Ectodermal cell (in vitro differentiated cells): ENCODE data around the gene MRPL16.

Source experiments
- H3K27ac ChIP-seq: 2 replicates; pipeline ENCODE4 v1.7.0; 2013; ENCODE audit warnings: mild to moderate bottlenecking, low read depth, low read length; ENCODE audit not compliant: insufficient read depth, poor library complexity, severe bottlenecking
- H3K27me3 ChIP-seq: 2 replicates; pipeline ENCODE4 v1.7.0; 2013; ENCODE audit warnings: mild to moderate bottlenecking, low read length; ENCODE audit not compliant: insufficient read depth, control insufficient read depth, poor library complexity, severe bottlenecking
- H3K36me3 ChIP-seq: one replicate; pipeline ENCODE4 v1.7.0; 2013; ENCODE audit warnings: low read length; ENCODE audit not compliant: control insufficient read depth, insufficient read depth
- H3K4me1 ChIP-seq: one replicate; pipeline ENCODE4 v1.7.0; 2013; ENCODE audit warnings: low read length; ENCODE audit not compliant: control insufficient read depth, insufficient read depth
- H3K4me3 ChIP-seq: 2 replicates; pipeline ENCODE4 v1.7.0; 2013; ENCODE audit warnings: low read depth, low read length, control low read depth; ENCODE audit not compliant: insufficient read depth
- H3K9me3 ChIP-seq: 2 replicates; pipeline ENCODE4 v1.7.0; 2013; ENCODE audit warnings: mild to moderate bottlenecking, low read length, moderate library complexity; ENCODE audit not compliant: control insufficient read depth
- WGBS, 2 experiments: methylation state at CpG; one replicate each; pipeline ENCODE4 v1.1.7; 2013; ENCODE audit warnings: missing lambda C conversion rate in 2 of 2; 5-methylcytosine and 5-hydroxymethylcytosine counted together

MRPL16 gene

GRCh38 chr11:59776210-59777066 lies 34.1 kb downstream of the MRPL16 start:
- 95% methylated on average over 5 of the region's 5 CpGs for WGBS, 2 experiments
- Histone ChIP-seq H3K27me3 (no peaks in the 10 kb centered on the region), H3K27ac (no peak overlapping the region), H3K36me3 (no peaks in the 10 kb centered on the region), H3K4me1 (no peaks in the 10 kb centered on the region), H3K9me3 (no peaks in the 10 kb centered on the region), H3K4me3 (no peak overlapping the region)

GRCh38 chr11:59773083-59773440 lies 37.5 kb downstream of the MRPL16 start:
- WGBS, 2 experiments: 96 to 98% methylated on average over 4 to 5 of the region's 5 CpGs
- no peaks in the 10 kb centered on the region for H3K9me3 ChIP-seq
- no peak overlapping the region for H3K27ac ChIP-seq
- no peaks in the 10 kb centered on the region for H3K27me3 ChIP-seq
- no peaks in the 10 kb centered on the region for H3K36me3 ChIP-seq
- H3K4me1 ChIP-seq: no peaks in the 10 kb centered on the region
- H3K4me3 ChIP-seq: no peak overlapping the region

- WGBS, 2 experiments: 92 to 96% methylated on average over 4 of the region's 4 CpGs
- no peak overlapping the region for H3K4me3 ChIP-seq
- no peaks in the 10 kb centered on the region for H3K9me3 ChIP-seq
- H3K27me3 ChIP-seq: no peaks in the 10 kb centered on the region
- peaks cover 5% of the 10 kb centered on the region for H3K4me1 ChIP-seq
- no peaks in the 10 kb centered on the region for H3K36me3 ChIP-seq
- no peak overlapping the region for H3K27ac ChIP-seq
Measured at GRCh38 chr11:59771605-59772004, 39.0 kb downstream of the MRPL16 start.

GRCh38 chr11:59770869-59771268 lies 39.7 kb downstream of the MRPL16 start:
- WGBS, 2 experiments: 88 to 92% methylated on average over 8 of the region's 8 CpGs
- H3K36me3 ChIP-seq: no peaks in the 10 kb centered on the region

GRCh38 chr11:59770319-59770718 lies 40.3 kb downstream of the MRPL16 start:
- Histone ChIP-seq H3K9me3 (no peaks in the 10 kb centered on the region), H3K4me1 (peaks cover 11% of the 10 kb centered on the region), H3K27ac (no peak overlapping the region), H3K4me3 (no peak overlapping the region), H3K36me3 (no peaks in the 10 kb centered on the region), H3K27me3 (no peaks in the 10 kb centered on the region)
- 93 to 94% methylated on average over 3 of the region's 3 CpGs for WGBS, 2 experiments

More at GRCh38 chr11:59770869-59771268, 39.7 kb downstream of the MRPL16 start:
- Histone ChIP-seq H3K27ac (no peak overlapping the region), H3K4me1 (peaks cover 11% of the 10 kb centered on the region), H3K4me3 (no peak overlapping the region), H3K9me3 (no peaks in the 10 kb centered on the region), H3K27me3 (no peaks in the 10 kb centered on the region)

GRCh38 chr11:59769828-59770227 lies 40.8 kb downstream of the MRPL16 start:
- H3K4me3 ChIP-seq: no peak overlapping the region
- 91 to 96% methylated on average over 4 of the region's 4 CpGs for WGBS, 2 experiments

GRCh38 chr11:59769111-59769510 lies 41.5 kb downstream of the MRPL16 start:
- Histone ChIP-seq H3K36me3 (no peaks in the 10 kb centered on the region), H3K4me3 (no peak overlapping the region), H3K27me3 (no peaks in the 10 kb centered on the region), H3K9me3 (no peaks in the 10 kb centered on the region), H3K4me1 (peaks cover 11% of the 10 kb centered on the region), H3K27ac (no peak overlapping the region)
- 92 to 96% methylated on average over 7 of the region's 7 CpGs for WGBS, 2 experiments

More at GRCh38 chr11:59769828-59770227, 40.8 kb downstream of the MRPL16 start:
- H3K27ac ChIP-seq: no peak overlapping the region
- H3K36me3 ChIP-seq: no peaks in the 10 kb centered on the region
- no peaks in the 10 kb centered on the region for H3K9me3 ChIP-seq
- H3K4me1 ChIP-seq: peaks cover 11% of the 10 kb centered on the region
- H3K27me3 ChIP-seq: no peaks in the 10 kb centered on the region

GRCh38 chr11:59767225-59767611 lies 43.4 kb downstream of the MRPL16 start:
- Histone ChIP-seq H3K9me3 (no peaks in the 10 kb centered on the region), H3K27me3 (no peaks in the 10 kb centered on the region), H3K36me3 (no peaks in the 10 kb centered on the region), H3K27ac (no peak overlapping the region), H3K4me3 (no peak overlapping the region), H3K4me1 (peaks cover 11% of the 10 kb centered on the region)
- WGBS, 2 experiments: 89 to 95% methylated on average over 1 of the region's 1 CpG

DNA sequence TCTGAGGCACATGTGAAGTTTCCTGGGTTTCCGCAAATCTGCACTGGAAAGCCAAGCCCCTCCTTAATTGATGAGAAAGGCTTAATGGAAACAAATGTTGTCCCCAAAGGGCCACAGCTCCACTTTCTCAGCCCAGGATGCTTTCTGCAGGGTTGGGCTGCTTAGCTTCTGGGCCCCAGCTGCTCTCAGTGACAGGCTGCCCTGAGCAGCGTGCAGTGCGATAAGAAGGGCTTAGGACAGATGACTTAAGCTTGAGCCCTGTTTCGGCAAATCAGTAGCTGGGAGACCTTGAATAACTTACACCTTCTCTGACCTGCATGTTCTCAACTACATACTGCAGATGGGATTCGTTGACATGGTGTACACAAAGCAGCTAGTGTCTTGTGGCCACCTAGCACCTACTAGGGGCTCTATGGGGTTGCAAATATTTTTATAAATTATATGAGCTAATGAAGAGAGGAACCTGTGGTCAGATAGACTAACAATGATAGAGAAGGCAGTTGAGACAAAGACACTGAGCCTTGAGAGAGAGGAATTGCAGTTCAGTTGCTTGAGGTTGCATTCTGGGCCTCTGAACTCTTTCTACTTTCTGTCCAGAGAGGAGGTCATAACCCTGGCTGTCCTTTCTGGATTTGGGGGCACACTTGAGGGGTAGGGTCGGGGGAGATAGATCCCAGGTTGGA lies 43.9 kb downstream of the MRPL16 start:
- H3K27ac ChIP-seq: no peak overlapping the region
- no peak overlapping the region for H3K4me3 ChIP-seq
- peaks cover 11% of the 10 kb centered on the region for H3K4me1 ChIP-seq
- no peaks in the 10 kb centered on the region for H3K36me3 ChIP-seq
- H3K27me3 ChIP-seq: no peaks in the 10 kb centered on the region
- WGBS, 2 experiments: 89 to 92% methylated on average over 6 of the region's 6 CpGs
- H3K9me3 ChIP-seq: no peaks in the 10 kb centered on the region

GRCh38 chr11:59765068-59765735 lies 45.4 kb downstream of the MRPL16 start:
- H3K36me3 ChIP-seq: no peaks in the 10 kb centered on the region
- no peak overlapping the region for H3K4me3 ChIP-seq
- H3K27ac ChIP-seq: no peak overlapping the region
- no peaks in the 10 kb centered on the region for H3K27me3 ChIP-seq
- no peaks in the 10 kb centered on the region for H3K9me3 ChIP-seq
- WGBS, 2 experiments: 91 to 92% methylated on average over 4 of the region's 4 CpGs
- H3K4me1 ChIP-seq: peaks cover 11% of the 10 kb centered on the region
